K562 (cell line): ENCODE data around the gene SALL2. TPM values are rescaled to one million over a fixed set of nuclear protein-coding genes. Genes with fewer than 3 reads are reported as not detected.

Experiments used
- CCAR2 ChIP-seq: fragments of 200-400 bp; formaldehyde crosslinking; IDR thresholded peaks from 2 replicates; pipeline ENCODE4 v1.6.1; 2017; ENCODE audit warnings: mild to moderate bottlenecking, low read depth, low read length
- CREBBP ChIP-seq: IDR thresholded peaks from one replicate; pipeline ENCODE4 v1.6.1; 2012; ENCODE audit warnings: low read depth, mild to moderate bottlenecking, control low read depth, inconsistent platforms, low read length
- E2F6 ChIP-seq, 2 experiments: IDR thresholded peaks; 2 replicates each; pipeline ENCODE4 v1.6.1; 2011; ENCODE audit warnings: borderline replicate concordance in 1 of 2, control low read depth in 1 of 2, low read depth in 1 of 2, low read length in 1 of 2, mild to moderate bottlenecking in 1 of 2, mixed read lengths in 1 of 2, moderate library complexity in 1 of 2; ENCODE audit not compliant: insufficient read depth in 1 of 2, insufficient read length in 1 of 2, poor library complexity in 1 of 2, severe bottlenecking in 1 of 2; ENCODE audit errors: extremely low read depth in 1 of 2
- HDAC6 ChIP-seq: IDR thresholded peaks from 2 replicates; pipeline ENCODE4 v1.6.1; 2012; ENCODE audit warnings: low read depth, mild to moderate bottlenecking, control low read depth, inconsistent platforms, low read length, moderate library complexity
- HMG20A ChIP-seq: fragments of 450-650 bp; formaldehyde crosslinking; conservative IDR thresholded peaks from 2 replicates; pipeline ENCODE4 v1.4.0; 2020; ENCODE audit warnings: mild to moderate bottlenecking, mixed read lengths
- JUN ChIP-seq, 2 experiments: sonication (generic) in 1 of 2; formaldehyde crosslinking in 1 of 2; IDR thresholded peaks; 2 replicates each; pipeline versions ENCODE4 v1.6.1 to v1.8.0; 2012 to 2022; ENCODE audit warnings: borderline replicate concordance in 2 of 2, mild to moderate bottlenecking in 2 of 2, improper control_type of control experiment in 1 of 2, low read depth in 1 of 2, low read length in 1 of 2, missing genetic modification reagents in 1 of 2
- LARP7 ChIP-seq: fragments of 450-650 bp; IDR thresholded peaks from 2 replicates; pipeline ENCODE4 v1.6.1; 2016
- MEIS2 ChIP-seq: fragments of 450-650 bp; IDR thresholded peaks from 2 replicates; pipeline ENCODE4 v1.6.1; 2014; ENCODE audit warnings: mild to moderate bottlenecking; ENCODE audit not compliant: partially characterized antibody
- PHB ChIP-seq: fragments of 250-450 bp; sonication (Bioruptor Pico); IDR thresholded peaks from 2 replicates; pipeline ENCODE4 v1.5.0; 2021
- PML ChIP-seq: IDR thresholded peaks from 2 replicates; pipeline ENCODE4 v1.6.1; 2012; ENCODE audit warnings: low read length, inconsistent platforms
- RREB1 ChIP-seq: fragments of 250-450 bp; sonication (Bioruptor Pico); IDR thresholded peaks from 2 replicates; pipeline ENCODE4 v1.4.0; 2020
- U2AF1 ChIP-seq: fragments of 200-400 bp; formaldehyde crosslinking; optimal IDR thresholded peaks from 2 replicates; pipeline ENCODE3; 2017; ENCODE audit warnings: mild to moderate bottlenecking, low read depth, low read length, moderate library complexity
- ZNF140 ChIP-seq: fragments of 250-450 bp; sonication (Bioruptor Pico); IDR thresholded peaks from 2 replicates; pipeline ENCODE4 v1.8.0; 2021; ENCODE audit warnings: moderate library complexity, mild to moderate bottlenecking, inconsistent platforms
- ZNF24 ChIP-seq: fragments of 450-650 bp; IDR thresholded peaks from 2 replicates; pipeline ENCODE4 v1.6.1; 2016
- ZNF354B ChIP-seq: fragments of 250-450 bp; sonication (Bioruptor Pico); IDR thresholded peaks from 2 replicates; pipeline ENCODE4 v1.4.0; 2020
- ZNF507 ChIP-seq: conservative IDR thresholded peaks from 2 replicates; pipeline ENCODE4 v1.6.1; 2017; ENCODE audit warnings: missing genetic modification characterization, missing compliant biosample characterization
- ZNF512 ChIP-seq: IDR thresholded peaks from 2 replicates; pipeline ENCODE4 v1.6.1; 2016; ENCODE audit warnings: missing genetic modification characterization, missing compliant biosample characterization
- ZNF644 ChIP-seq: fragments of 200-800 bp; sonication (Bioruptor generic); IDR thresholded peaks from 2 replicates; pipeline ENCODE4 v1.6.1; 2016; ENCODE audit warnings: low read depth, missing genetic modification characterization, missing compliant biosample characterization
- ZNF75A ChIP-seq: fragments of 450-650 bp; formaldehyde crosslinking; IDR thresholded peaks from 2 replicates; pipeline ENCODE4 v1.4.0; 2020; ENCODE audit warnings: mild to moderate bottlenecking
- ZNF778 ChIP-seq: fragments of 450-650 bp; formaldehyde crosslinking; IDR thresholded peaks from 2 replicates; pipeline ENCODE4 v1.4.0; 2020; ENCODE audit warnings: mild to moderate bottlenecking, moderate library complexity
- polyA plus RNA-seq, 8 experiments: library from polyadenylated mRNA; depleted of rRNA in 4 of 8; stranded (reverse) in 5 of 8; unstranded in 3 of 8; fragments of >200 nt; fragmentation: Nextera tagmentation in 2 of 8; fragmentation: Illumina TruSeq in 1 of 8; extraction: Ambion mirVana in 2 of 8; extraction: Trizol in 1 of 8; gene quantifications; 2 replicates each; pipeline versions ENCODE4 v1.2.1 to v1.2.3, GENCODE V29; 2011 to 2014; ENCODE audit warnings: inconsistent platforms in 1 of 8, missing spikeins in 1 of 8
- total RNA-seq, 7 experiments: library from RNA; depleted of rRNA in 6 of 7; stranded (reverse); fragments of >200 nt in 6 of 7; fragmentation: Illumina TruSeq in 2 of 7; extraction: Trizol in 2 of 7; gene quantifications; 2 replicates each; pipeline versions ENCODE4 v1.2.1 to v1.2.3, GENCODE V29; 2011 to 2021; ENCODE audit warnings: low replicate concordance in 1 of 7

SALL2 gene
- total and polyA plus RNA-seq, 9 of the 15 experiments (the other 6 are each of a cell fraction or from before 2014, with no cell fraction given) = 6.6 to 30.4 (median 12.9) TPM

GRCh38 chr14:21510735-21511657, 15.2 kb downstream of the SALL2 start, which contains the start of gene METTL3 (continued):
- TF ChIP-seq E2F6 (IDR thresholded peaks at IDR 0.05; ENCODE audit: borderline replicate concordance in 1 of 2, extremely low read depth in 1 of 2, insufficient read depth in 1 of 2, insufficient read length in 1 of 2, low read depth in 1 of 2, low read length in 1 of 2, poor library complexity in 1 of 2, severe bottlenecking in 1 of 2) (peak; percentile 60 to 86), ZNF644 (tag) (peak; percentile 98), U2AF1 (no peak), MEIS2 (no peak), PHB (CRISPR knock-in tag) (no peak), PML (peak; percentile 35; the same call in 1 of the 2 replicates), CCAR2 (no peak), LARP7 (no peak), ZNF140 (no peak), RREB1 (CRISPR knock-in tag) (no peak), ZNF778 (CRISPR knock-in tag) (no peak), HDAC6 (no peak), ZNF24 (no peak), ZNF512 (tag) (no peak), ZNF75A (no peak), ZNF354B (CRISPR knock-in tag) (no peak), HMG20A (CRISPR knock-in tag) (no peak), CREBBP (no peak), JUN (IDR thresholded peaks at IDR 0.05; ENCODE audit: borderline replicate concordance, low read depth, low read length) (no peak), JUN (CRISPR knock-in tag; IDR thresholded peaks at IDR 0.05; ENCODE audit: borderline replicate concordance) (no peak), ZNF507 (no peak)
